BE2C (cell line): ENCODE measurements around the gene RHBDL3. TPM values are rescaled to one million over a fixed set of nuclear protein-coding genes. Genes with fewer than 3 reads are reported as not detected.
A peak's percentile ranks its signal among the peaks of the same experiment; 100 is the strongest.

ENCODE experiments used
- DNase-seq: peaks from one replicate; pipeline ENCODE4 v3.0.0-alpha.2; 2020
- H3K27me3 ChIP-seq: fragments of 250-450 bp; sonication (Bioruptor Pico); 2 replicates; pipeline ENCODE4 v1.5.1; 2020; ENCODE audit warnings: mild to moderate bottlenecking
- H3K36me3 ChIP-seq: fragments of 250-450 bp; sonication (Bioruptor Pico); 2 replicates; pipeline ENCODE4 v1.5.1; 2020; ENCODE audit warnings: mild to moderate bottlenecking
- H3K4me1 ChIP-seq: fragments of 250-450 bp; sonication (Bioruptor Pico); 2 replicates; pipeline ENCODE4 v1.5.1; 2020
- H3K4me3 ChIP-seq: 2 replicates; pipeline ENCODE4 v1.5.1; 2011; ENCODE audit warnings: low read depth, low read length
- H3K9me3 ChIP-seq: fragments of 250-450 bp; sonication (Bioruptor Pico); 2 replicates; pipeline ENCODE4 v1.5.1; 2020
- CTCF ChIP-seq: IDR thresholded peaks from 2 replicates; pipeline ENCODE4 v1.5.1; 2012; ENCODE audit warnings: mild to moderate bottlenecking, low read depth, low read length
- polyA plus RNA-seq: library from polyadenylated mRNA; unstranded; fragments of >200 nt; gene quantifications from one replicate; pipeline ENCODE4 v1.2.1, GENCODE V29; 2012; ENCODE audit warnings: low read depth, missing spikeins; ENCODE audit not compliant: insufficient read length, insufficient read depth

The RHBDL3 gene
- polyA plus RNA-seq: 1.8 TPM

GRCh38 chr17:32265192-32265923 lies at the start of gene RHBDL3:
RHBDL3 (plus strand) TSS chr17:32265832; CDS start chr17:32266190, 358 bp downstream.
- TF ChIP-seq CTCF: no peak
- Histone ChIP-seq H3K27me3 (no peaks in the 10 kb centered on the region), H3K4me1 (no peaks in the 10 kb centered on the region), H3K9me3 (no peaks in the 10 kb centered on the region), H3K36me3 (no peaks in the 10 kb centered on the region), H3K4me3 (peak within 1 kb of the TSS; percentile 57)
- peak; percentile 41 for DNase-seq

- TF ChIP-seq CTCF: no peak
- H3K9me3 ChIP-seq: no peaks in the 10 kb centered on the region
- H3K27me3 ChIP-seq: no peaks in the 10 kb centered on the region
- no peak for DNase-seq
- no peaks in the 10 kb centered on the region for H3K36me3 ChIP-seq
- no peaks in the 10 kb centered on the region for H3K4me1 ChIP-seq
- no peak overlapping the region for H3K4me3 ChIP-seq
Observed at GRCh38 chr17:32222621-32223020, 43.0 kb upstream of the RHBDL3 start.

- Histone ChIP-seq H3K36me3 (no peaks in the 10 kb centered on the region), H3K9me3 (no peaks in the 10 kb centered on the region), H3K4me3 (no peak overlapping the region), H3K27me3 (no peaks in the 10 kb centered on the region), H3K4me1 (no peaks in the 10 kb centered on the region)
- no peak for DNase-seq
- TF ChIP-seq CTCF: no peak
Observed at GRCh38 chr17:32223703-32224102, 41.9 kb upstream of the RHBDL3 start.

GRCh38 chr17:32226886-32227285 lies 38.7 kb upstream of the RHBDL3 start:
- no peaks in the 10 kb centered on the region for H3K27me3 ChIP-seq
- H3K4me3 ChIP-seq: no peak overlapping the region
- DNase-seq: no peak
- H3K9me3 ChIP-seq: no peaks in the 10 kb centered on the region
- no peak for TF ChIP-seq CTCF
- no peaks in the 10 kb centered on the region for H3K36me3 ChIP-seq
- H3K4me1 ChIP-seq: no peaks in the 10 kb centered on the region

- DNase-seq: no peak
- TF ChIP-seq CTCF: no peak
- Histone ChIP-seq H3K36me3 (no peaks in the 10 kb centered on the region), H3K4me1 (no peaks in the 10 kb centered on the region), H3K27me3 (no peaks in the 10 kb centered on the region), H3K4me3 (no peak overlapping the region), H3K9me3 (no peaks in the 10 kb centered on the region)
Observed at GRCh38 chr17:32227910-32228309, 37.7 kb upstream of the RHBDL3 start.

GRCh38 chr17:32235588-32235987 lies 30.0 kb upstream of the RHBDL3 start:
- Histone ChIP-seq H3K36me3 (no peaks in the 10 kb centered on the region), H3K4me3 (no peak overlapping the region), H3K27me3 (no peaks in the 10 kb centered on the region), H3K9me3 (no peaks in the 10 kb centered on the region), H3K4me1 (no peaks in the 10 kb centered on the region)
- DNase-seq: no peak
- no peak for TF ChIP-seq CTCF
